ENCODE measurements around the gene GALNT2.

The GALNT2 gene

DNA sequence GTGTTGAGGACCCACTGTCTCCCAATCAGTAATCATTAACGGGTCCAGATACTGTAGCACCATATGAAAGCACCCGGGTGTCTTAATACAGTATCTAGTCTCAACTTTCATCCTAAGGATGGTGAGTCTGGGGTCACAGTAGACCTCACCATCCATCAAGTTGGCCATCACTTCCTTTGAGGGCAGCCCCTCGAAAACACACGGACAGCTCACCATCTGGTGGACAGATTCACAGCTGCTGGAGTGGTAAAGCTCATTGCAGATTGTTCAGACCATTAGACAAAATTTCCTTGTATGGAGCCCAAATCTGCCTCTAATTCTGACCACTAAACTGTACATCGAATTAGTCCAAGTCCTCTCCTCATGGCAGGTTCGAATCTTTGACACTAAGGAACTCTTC lies 236.0 kb downstream of the GALNT2 start:
- DNase-seq, result no peak
- in situ Hi-C loops (cut with HindIII; ENCODE audit: low pct_ligation_motif_present, low pct_unique_long_range_greater_than_20kb, low sequenced_read_pairs), result no loop called here

DNA sequence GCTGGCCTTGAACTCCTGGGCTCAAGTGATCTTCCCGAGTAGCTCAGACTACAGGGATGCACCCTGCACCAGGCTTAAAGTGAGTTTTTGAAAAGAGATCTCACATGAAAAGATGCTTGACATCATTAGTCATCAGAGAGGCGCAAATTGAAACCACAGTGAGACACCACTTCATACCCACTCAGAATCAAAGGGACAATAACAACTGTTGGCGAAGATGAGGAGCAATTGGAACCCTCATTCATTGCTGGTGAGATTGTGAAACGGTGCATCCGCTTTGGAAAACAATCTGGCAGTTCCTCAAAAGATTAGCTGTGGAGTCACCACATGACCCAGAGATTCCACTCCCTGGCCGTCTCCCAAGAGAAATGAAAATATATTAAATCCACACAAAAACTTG lies 236.8 kb downstream of the GALNT2 start:
- in situ Hi-C loops (cut with HindIII; ENCODE audit: low pct_ligation_motif_present, low pct_unique_long_range_greater_than_20kb, low sequenced_read_pairs), result no loop called here
- no peak for DNase-seq

DNA sequence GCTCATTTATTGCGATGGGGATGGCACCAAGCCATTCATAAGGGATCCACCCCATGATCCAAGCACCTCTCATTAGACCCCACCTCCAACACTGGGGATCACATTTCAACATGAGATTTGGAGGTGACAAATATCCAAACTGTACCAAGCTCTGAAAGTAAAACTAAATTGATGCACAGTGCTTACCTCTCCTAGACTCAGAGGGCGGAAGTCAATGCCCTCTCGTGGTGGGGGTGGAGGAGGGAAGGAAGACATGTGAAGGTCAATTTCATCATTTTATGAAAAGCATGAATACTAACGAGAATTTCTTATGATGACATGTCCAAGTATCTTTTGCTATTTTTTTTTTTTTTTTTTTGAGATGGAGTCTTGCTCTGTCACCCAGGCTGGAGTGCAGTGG lies 239.1 kb downstream of the GALNT2 start:
- DNase-seq, result no peak
- in situ Hi-C loops (cut with HindIII; ENCODE audit: low pct_ligation_motif_present, low pct_unique_long_range_greater_than_20kb, low sequenced_read_pairs), result no loop called here

DNA sequence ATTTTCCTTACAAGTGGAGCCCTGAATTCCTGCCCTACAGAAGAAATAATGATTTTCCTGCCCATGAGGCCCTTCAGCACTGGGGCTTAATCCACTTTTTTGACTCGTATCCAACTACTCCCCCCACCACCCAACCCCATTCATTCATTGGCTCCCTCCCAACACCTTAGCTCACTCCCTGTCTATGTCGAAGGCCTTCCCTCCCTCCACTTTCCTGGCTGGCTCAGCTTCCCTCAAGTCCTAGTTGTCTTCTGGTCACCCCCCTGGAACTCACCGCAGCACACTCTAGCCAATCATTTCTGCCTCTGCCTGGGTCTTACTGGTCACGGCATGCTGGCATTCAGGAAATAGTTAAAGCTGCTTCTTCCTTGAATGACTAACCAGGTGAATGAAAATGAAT lies 240.2 kb downstream of the GALNT2 start:
- DNase-seq, result no peak
- in situ Hi-C loops (cut with HindIII; ENCODE audit: low pct_ligation_motif_present, low pct_unique_long_range_greater_than_20kb, low sequenced_read_pairs), result no loop called here

DNA sequence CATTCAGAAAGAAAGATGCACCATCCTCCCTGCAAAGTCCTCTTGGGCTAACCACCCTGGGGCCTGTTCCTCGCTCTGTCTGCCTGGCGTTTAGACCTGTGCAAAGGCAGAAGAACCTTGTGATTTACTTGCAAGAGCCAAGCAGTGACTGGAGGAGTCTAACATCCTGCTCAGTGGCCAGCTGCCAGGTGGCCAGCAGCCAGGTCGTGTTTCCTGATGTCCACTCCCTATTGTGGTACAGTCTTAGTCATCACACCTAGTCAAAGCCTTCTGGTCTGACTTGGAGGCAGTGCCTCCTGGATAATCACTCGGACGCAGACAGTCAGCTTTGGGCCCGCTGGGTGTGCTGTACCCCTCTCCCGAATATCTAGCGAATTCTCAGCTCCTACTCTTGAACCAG lies 241.0 kb downstream of the GALNT2 start:
- peak; percentile 88 for DNase-seq

DNA sequence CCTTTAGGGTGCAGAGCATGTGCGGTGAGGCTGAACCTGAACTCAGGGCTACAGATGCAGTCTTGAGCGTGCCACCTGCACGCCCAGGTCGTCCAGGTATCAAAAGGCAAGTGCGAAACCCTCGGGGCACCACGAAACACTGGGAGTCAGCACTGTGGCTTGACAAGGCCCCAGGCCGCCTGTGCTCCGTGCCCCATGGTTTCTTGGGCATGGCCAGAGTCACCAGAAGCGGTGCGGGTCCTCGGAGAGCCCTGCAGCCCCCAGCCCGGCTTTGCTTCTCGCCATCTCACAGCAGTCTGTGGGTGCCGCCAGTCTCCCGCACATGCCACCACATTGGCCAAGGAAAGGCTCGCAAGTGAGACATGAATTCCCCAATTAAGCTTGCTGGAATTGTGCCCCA lies 241.8 kb downstream of the GALNT2 start:
- no peak for DNase-seq
- in situ Hi-C loops (cut with HindIII; ENCODE audit: low pct_ligation_motif_present, low pct_unique_long_range_greater_than_20kb, low sequenced_read_pairs), result no loop called here

More for the DNA sequence above, 241.0 kb downstream of the GALNT2 start:
- in situ Hi-C loops (cut with HindIII; ENCODE audit: low pct_ligation_motif_present, low pct_unique_long_range_greater_than_20kb, low sequenced_read_pairs), result no loop called here

DNA sequence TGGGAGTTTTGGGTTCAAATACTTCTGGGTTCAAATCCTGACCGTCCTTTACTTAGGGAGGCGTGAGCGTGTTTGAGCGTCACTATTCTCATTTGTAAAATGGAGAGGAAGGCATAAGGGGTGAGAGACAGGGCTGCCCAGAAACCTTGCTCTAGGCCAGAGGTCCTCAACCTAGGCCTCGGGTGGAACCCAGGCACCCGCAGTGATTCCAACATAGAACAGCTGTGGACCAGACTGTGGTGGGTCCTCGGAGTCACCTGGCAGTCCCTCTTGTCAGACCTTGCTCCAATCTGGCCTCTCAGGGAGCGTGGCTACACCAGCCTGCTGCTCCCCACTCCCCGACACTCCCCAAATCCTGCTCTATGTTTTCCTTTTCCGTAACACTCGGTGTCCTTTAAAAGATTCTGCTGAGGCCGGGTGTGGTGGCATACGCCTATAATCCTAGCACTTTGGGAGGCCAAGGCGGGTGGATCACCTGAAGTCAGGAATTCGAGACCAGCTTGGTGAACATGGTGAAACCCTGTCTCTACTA lies 242.7 kb downstream of the GALNT2 start:
- in situ Hi-C loops (cut with HindIII; ENCODE audit: low pct_ligation_motif_present, low pct_unique_long_range_greater_than_20kb, low sequenced_read_pairs), result no loop called here
- no peak for DNase-seq

DNA sequence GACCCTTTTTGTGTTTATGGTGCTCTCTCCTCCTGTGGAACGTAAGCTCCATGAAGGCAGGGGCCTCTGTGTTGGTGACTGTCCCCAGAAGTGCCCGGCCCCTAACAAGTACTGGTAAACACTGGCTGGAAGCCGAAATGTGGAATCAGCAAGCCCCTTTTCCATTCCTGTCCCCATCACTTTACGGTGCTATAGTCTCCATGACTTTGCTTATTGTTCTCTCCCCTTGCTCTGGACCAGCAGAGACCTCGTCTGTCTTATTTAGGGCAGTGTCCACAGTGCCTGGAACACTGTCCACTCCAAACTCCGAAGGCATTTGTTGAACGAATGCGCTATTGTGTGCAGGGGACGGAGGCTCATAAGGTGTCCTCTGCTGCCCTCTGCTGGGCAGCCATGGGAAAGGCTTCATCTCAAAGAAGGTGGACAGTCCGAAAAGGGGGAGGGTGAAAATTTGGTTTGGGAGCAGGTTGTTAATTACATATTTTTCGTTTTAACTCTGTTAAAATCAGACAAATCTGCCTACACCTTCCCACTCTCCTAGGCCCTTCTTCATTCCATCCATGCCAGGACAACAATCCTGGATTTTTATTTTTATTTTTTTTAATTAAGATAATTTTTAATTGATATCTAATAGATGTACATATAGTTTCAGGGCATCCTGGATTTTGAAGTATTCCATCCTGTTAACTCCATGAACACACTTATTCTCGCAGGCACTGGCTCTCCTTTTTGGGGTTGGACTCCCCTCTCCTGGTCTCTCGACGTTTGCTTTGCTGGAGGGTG lies 243.5 kb downstream of the GALNT2 start:
- in situ Hi-C loops (cut with HindIII; ENCODE audit: low pct_ligation_motif_present, low pct_unique_long_range_greater_than_20kb, low sequenced_read_pairs), result no loop called here
- DNase-seq, result peak; percentile 74

DNA sequence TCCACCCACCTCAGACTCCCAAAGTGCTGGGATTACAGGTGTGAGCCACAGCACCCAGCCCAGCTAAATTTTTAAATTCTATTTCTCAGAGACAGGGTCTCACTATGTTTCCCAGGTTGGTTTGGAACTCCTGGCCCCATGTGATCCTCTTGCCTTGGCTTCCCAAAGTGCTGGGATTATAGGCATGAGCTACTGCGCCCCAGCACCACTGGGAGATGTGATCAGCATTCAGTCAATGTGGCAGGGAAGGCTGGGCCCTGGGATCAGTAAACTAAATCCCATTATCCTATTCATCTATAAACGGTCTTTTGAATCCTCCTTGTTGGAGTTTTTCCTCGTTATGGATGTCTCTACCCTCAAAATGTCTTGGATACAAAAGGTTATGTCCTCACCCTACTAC lies 245.6 kb downstream of the GALNT2 start:
- in situ Hi-C loops (cut with HindIII; ENCODE audit: low pct_ligation_motif_present, low pct_unique_long_range_greater_than_20kb, low sequenced_read_pairs), result no loop called here

DNA sequence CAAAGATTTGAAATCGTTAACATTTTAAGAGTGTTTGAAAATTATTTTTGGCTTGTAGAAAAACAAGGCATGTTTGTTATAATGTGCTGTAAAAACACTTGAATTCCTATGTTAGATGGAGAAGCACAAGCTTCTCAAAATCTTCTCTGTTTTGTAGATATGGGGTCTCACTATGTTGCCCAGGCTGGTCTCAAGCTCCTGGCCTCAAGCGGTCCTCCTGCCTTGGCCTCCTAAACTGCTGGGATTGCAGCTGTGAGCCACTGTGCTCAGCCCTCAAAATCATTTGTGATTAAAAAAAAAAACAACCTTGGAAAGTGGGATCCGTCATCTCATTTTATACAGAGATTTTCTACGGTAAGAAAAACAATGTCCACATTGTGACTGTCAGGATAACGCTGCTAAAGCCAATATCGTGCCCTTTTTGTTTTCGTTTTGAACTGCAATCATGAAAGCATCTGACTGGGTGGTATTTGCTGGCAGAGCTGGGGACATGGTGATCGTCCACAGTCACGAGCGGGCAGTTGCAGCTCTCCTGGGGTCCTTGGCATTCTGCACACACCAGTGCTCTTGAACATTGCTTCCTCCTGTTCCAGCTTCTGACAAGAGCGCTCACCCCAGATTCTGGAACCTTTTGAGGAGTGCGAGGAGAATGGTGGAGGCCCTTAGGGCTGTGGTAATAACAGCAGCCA lies 246.6 kb downstream of the GALNT2 start:
- no peak for DNase-seq
- in situ Hi-C loops (cut with HindIII; ENCODE audit: low pct_ligation_motif_present, low pct_unique_long_range_greater_than_20kb, low sequenced_read_pairs), result no loop called here

More for the DNA sequence above, 245.6 kb downstream of the GALNT2 start:
- DNase-seq, result no peak

DNA sequence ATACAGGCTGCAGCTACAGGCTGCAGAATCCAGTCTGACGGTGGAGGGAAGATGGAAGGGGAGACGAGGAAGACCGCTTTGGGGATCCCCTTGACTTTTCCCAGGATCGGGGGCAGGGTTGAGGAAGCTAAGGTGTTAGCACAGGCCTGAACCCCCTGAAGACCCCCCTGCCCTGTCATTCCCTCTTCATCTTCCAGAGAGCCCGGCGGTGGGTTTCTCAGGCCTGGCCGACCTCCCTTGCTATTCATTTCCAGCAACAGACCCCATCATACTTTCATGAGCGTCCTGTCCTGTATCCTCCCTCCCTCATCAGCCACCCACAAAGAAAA lies 247.1 kb downstream of the GALNT2 start:
- in situ Hi-C loops (cut with HindIII; ENCODE audit: low pct_ligation_motif_present, low pct_unique_long_range_greater_than_20kb, low sequenced_read_pairs), result no loop called here
- no peak for DNase-seq

DNA sequence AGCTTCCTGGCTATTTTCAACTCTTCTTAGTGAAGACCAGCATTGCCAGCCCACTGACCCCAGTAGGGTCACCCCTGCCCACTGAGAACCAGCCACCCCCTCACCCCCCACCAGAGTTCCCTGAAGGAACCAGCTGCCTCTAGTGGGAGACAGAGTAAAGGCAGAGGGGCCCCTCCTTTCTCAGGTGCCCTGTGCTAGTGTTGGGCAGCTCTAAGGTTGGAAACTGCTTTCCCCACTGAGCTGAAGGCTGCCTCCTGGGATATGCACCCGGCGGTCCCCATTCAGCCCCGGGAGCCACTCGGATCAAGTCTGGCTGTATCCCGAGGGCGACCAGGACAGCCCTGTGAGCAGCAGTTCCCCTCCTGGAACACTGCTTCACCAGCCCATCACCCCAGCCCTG lies 248.1 kb downstream of the GALNT2 start:
- in situ Hi-C loops (cut with HindIII; ENCODE audit: low pct_ligation_motif_present, low pct_unique_long_range_greater_than_20kb, low sequenced_read_pairs), result no loop called here
- DNase-seq, result no peak

DNA sequence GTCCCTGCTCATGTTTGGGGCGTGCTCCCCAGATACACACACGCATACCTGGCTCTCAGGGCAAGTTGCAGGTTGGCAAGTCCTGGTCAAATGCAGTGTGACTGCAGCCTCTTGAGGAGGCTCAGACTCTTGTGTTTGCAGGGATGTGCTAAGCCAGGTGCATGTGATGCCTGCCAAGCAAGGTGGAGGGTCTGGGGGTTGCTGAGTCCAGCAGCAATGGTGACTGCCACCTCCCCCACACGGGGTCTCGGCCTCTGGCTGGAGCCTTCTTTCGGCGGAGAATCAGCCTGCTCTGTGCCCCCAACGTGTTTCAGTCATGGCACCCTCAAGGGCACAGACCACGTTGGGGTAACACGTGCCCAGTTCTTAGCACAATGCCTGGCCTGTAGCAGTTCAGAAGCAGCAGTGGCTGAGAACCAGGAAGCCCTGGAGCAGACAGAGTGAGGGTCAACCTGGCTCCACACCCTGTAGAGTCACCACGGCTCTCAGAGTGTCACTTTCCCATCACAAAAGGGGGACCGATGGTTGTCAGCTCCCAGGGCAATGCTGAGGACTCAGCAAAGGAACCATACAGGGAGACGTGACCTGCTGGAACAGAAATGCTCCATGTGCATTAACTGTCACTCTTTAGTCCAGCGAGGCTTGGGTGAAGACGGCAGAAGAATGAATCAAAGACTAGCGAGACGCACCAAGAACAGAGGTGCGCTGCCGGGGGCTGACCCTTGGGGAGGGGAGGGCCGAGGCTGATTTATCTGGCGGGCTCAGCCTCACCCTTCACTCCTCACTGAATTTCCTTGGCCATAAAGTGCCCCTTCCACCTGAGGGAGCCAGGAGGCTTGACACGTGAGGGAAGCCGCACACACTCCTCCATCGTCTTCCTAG lies 250.1 kb downstream of the GALNT2 start:
- DNase-seq, result no peak
- in situ Hi-C loops (cut with HindIII; ENCODE audit: low pct_ligation_motif_present, low pct_unique_long_range_greater_than_20kb, low sequenced_read_pairs), result no loop called here

DNA sequence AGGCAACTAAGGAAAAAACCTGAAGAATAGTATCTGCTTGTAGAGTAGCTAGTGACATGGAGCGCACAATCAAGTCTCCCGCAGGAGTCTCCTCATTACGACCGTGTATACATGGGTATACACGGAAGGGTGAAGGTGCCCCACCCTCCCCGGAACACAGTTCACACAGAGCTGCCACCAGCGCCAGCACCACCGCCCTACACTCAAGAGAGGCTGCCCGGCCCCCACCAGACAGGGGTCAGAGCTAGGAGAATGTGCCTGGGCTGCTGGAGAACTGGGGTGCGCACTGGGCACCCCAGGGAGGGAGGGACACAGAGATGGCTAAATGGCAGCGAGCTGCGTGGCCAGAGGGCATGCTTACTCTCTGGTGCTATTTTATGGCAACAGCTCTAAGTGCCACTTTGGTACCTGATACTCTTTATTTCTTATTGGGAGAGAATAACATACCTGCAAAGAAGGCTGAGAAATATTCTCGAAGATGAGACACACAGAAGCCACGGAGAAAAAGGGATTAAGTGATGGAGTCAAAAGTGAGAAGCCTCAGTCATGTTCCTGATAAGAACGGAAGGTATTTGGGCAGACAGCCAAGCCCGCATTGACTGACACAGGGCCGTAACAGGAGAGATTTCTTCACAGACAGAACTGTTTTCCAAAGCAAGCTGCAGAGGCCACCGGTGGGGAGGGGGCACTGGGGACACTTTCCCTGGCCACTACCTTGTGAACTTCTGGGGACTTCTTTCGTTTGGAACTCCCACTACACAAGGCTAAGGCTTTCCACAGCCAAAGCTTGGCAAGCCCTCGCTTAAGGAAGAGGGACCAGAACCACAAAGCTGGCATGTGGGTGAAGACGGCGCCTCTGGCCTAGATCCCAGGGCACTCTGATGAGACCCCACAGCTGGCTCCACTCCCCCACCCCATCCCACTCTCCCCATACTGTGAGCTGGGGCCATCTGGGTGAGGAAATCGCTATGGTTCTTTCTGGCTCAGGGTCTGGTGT lies 251.1 kb downstream of the GALNT2 start:
- DNase-seq, result no peak
- in situ Hi-C loops (cut with HindIII; ENCODE audit: low pct_ligation_motif_present, low pct_unique_long_range_greater_than_20kb, low sequenced_read_pairs), result no loop called here

DNA sequence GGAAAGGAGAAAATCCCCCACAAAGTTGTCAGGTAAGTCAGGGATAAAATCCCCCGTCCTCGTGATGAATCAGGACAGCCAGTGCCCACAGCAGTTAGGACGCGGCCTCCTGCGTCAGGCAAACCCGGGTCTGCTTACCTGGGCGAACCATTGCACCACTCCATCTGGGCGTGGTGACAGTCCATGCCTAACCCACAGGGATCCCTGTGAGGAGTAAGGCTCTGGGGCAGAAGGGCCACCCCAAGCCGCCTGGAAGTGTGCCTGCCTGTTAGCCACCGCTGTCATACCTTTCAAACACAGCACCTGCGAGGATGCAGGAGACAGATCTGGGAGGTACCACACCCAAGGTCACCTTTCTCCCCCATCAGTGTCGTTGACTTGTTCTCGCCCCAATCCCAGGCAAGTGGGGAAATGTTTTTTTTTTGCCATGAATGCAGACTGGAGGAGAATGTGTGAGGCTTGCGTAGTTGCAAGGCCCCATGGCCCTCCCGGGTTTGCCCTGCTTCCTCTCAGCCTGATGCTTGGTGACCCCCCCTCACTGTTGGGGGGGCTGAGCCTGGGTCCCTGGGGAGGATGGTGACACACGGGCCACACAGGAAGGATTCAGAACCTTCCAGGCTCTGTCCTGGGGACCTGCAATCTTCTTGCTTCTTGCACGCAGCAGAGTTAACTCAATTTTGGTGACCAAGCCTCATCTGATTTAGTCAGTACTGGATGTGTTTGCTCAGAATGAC lies 252.1 kb downstream of the GALNT2 start:
- in situ Hi-C loops (cut with HindIII; ENCODE audit: low pct_ligation_motif_present, low pct_unique_long_range_greater_than_20kb, low sequenced_read_pairs), result no loop called here

DNA sequence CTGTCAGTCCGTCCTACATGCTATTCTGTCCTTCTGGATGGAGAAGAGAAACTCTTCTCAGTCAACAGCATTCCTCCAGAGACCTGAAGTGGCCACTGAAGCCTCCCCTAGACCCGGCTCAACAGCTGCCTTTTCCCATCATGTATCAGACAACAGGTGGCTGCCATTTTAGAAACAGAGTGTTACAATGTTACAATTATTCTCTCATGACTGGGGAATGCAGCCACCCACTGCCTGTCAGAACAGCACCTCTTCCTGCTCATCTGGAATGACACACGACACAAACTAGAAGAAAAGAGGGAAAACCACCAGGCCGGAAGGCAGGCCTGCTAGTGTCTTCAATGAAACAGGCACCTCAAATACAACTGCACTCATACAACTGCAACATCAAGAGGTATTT lies 253.8 kb downstream of the GALNT2 start:
- in situ Hi-C loops (cut with HindIII; ENCODE audit: low pct_ligation_motif_present, low pct_unique_long_range_greater_than_20kb, low sequenced_read_pairs), result no loop called here
- no peak for DNase-seq

More for the DNA sequence above, 252.1 kb downstream of the GALNT2 start:
- DNase-seq, result no peak

DNA sequence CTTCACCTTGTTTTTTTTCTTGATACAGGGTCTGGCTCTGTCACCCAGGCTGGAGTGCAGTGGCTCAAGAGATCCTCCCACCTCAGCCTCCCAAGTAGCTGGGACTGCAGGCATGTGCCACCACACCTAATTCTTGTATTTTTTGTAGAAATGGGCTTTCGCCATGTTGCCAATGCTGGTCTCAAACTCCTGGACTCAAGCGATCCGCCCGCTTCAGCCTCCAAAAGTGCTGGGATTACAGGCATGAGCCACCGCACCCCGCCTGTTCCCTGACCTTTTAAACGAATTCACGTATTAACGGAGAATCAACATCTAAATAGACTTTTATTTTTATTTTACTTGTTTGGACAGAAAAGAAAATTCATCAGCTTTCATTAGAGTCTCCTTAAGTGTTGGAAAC lies 254.3 kb downstream of the GALNT2 start:
- in situ Hi-C loops (cut with HindIII; ENCODE audit: low pct_ligation_motif_present, low pct_unique_long_range_greater_than_20kb, low sequenced_read_pairs), result no loop called here

More for the DNA sequence above, 254.3 kb downstream of the GALNT2 start:
- DNase-seq, result no peak
